Stimulated activated CD4-positive, alpha-beta T cell treated with anti-CD3 and anti-CD28 coated beads, TNF-alpha, amount 100 ng/mL, for 1 hour (primary cell): ENCODE data around the gene TAX1BP3.

ENCODE experiments used
- DNase-seq, 3 donors: peaks; one replicate each; pipeline ENCODE4 v3.0.0-alpha.2; 2020; ENCODE audit warnings: low read depth in 3 of 3, low spot score in 1 of 3

The TAX1BP3 gene

DNA sequence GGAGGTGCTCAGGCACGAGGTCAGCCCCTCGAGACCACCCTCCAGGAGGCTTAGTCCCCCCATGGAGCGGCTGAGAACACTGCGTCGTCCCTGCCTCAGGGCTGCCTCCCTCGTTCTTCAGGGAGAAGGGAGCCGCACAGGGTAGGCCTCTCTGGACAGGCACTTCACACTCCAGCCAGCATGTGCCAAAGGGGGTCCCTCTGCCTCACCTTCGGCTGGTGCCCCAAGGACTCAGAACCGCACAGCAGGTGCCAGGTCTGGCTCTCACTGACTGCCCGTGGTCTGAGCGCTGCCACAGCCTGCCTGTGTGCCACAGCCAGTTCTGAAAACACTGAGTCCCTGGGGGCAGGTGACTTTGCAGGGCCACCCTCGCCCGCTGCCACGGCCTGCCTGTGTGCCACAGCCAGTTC lies 20.5 kb upstream of the TAX1BP3 start:
- DNase-seq, result no peak

DNA sequence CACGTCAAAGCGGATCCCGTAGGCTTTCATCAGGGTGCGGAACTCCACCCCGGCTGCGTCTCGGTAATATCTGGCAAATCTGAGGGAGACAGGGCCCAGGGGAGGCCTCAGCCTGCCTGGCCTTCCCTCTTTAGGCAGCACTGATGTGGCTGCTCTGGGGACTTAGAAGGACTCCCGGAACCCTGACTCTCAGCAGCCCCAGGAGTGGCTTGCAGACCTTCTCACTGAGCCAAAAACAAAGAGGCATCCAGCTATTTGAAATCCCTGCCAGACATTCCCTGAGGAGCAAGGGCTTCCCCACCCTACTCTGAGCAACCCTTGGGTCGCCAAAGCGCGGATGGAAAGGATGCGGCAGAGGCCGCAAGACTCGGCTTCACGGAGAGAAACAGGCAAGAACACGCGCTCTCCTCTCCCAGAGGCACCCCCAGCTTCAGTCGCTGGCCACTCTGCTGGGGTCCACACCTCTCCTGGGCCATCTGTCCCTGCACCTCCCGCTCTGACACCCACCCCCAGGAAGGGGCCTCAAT lies 19.7 kb upstream of the TAX1BP3 start:
- no peak for DNase-seq

DNA sequence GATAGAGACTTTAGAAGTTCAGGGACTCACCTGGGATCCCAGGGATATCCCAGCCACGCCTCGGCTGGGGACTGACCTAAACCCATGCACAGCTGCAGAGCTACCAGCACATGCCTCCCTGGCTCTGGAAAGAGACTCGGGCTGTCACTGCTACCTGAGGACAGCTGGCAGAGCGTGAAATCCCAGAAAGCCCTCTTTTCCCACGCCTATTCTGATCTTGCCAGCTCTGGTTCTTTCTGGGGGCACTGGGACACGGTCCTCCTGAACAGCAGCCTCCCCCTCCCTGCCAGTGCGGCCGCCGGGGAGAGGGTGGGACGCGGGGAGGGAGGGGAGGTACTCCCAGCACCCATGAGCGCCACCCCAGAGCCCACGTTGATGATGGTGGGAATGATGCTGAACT lies 16.8 kb upstream of the TAX1BP3 start:
- DNase-seq, result no peak

DNA sequence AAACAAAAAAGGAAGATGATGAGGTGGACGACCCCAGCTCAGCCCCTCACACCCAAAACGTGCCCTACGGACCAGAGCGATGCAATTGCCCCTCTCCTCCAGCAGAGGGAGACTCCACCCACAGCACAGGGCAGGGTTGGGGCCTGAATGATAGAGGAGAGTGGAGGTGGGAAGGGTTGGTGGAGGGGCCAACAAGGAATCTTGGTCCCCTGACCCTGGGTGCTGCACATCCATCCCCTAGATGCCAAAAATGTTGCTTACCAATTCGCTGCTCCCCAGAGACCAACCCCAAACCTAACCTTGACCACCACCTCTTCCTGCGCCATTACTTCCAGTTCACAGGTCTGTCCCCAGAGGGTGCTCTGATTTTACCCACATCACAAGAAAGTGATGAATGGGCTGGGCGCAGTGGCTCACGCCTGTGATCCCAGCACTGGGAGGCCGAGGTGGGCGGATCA lies 14.7 kb upstream of the TAX1BP3 start:
- DNase-seq, result peak; percentile 22 to 38 (median 34)

DNA sequence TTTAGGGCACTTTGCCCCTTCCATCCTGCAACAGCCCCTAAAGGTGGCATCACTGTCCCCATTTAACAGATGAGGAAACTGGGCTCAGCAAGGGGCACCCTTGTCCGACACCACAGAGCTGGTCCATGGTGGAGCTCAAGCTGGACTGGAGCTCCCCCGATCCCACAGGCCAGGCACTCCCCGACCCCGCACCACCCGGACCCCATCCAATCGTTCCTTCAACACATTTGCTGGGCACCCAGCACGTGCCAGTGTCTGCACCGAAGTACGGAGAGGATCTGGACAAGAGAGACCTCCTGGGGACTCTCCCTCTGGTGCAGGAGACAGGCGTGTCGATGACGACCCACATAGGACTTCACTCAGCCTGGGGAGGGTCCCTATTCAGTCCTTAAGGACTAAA lies 13.7 kb upstream of the TAX1BP3 start:
- no peak for DNase-seq

DNA sequence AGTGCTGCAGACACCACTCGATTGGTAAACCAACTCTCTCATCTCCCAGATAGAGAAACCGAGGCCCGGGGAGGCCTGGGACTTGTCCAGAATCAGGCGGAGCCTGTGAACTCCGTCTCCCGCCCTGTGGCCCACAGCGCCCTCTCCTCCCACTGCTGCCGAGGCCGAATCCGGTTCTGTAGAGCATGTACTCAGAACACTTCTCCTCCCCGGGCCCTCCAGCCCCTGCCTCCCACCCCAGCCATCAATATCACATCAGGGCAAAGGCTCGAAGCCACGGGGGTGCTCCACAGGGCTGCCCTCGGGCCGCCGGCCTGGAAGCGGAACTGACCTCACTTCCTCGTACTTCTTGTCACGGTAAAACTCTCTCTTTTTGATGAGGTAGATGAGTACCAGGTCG lies 13.2 kb upstream of the TAX1BP3 start:
- no peak for DNase-seq

DNA sequence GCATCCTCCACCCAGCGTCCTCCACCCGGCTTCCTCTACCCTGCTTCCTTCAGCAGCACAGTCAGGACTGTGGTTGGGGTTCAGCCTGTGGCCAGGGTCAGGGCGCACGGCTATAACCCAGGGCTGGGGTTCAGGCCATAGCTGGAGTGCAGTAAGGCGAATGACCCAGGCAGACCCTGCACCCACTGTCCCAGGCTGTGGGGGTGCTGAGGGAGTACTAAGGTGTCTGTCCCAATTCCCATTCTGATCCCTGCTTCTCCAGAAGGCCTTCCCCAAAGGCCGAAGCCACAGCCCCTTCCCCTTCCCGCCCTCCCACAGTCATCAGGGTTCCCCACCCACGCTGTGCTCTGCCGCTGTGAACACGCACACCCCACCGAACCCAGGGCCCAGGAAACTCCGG lies 12.7 kb upstream of the TAX1BP3 start:
- no peak for DNase-seq

DNA sequence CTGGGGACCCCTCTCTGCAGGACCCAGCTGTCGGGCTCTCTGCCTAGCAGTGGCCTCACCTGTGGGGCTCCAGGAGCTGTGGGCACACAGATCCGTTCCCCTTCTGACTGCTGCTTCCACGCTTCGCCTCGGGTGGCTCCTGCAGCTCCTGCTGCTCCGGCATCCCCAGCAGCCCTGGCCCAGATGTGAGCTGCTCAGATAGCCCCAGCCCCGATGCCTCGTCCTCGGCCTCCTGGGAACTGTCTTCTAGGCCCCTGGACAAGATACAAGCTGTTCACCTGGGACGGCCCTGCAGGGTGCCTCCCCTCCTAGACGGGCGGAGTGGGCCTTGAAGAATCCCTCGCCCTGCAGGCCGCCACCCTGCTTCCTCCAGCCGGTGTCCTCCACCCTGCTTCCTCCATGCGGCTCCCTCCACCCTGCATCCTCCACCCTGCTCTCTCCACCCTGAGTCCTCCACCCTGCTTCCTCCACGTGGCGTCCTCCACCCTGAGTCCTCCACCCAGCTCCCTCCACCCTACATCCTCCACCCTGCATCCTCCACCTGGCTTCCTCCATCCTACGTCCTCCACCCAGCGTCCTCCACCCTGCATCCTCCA lies 11.3 kb upstream of the TAX1BP3 start:
- DNase-seq, result no peak

DNA sequence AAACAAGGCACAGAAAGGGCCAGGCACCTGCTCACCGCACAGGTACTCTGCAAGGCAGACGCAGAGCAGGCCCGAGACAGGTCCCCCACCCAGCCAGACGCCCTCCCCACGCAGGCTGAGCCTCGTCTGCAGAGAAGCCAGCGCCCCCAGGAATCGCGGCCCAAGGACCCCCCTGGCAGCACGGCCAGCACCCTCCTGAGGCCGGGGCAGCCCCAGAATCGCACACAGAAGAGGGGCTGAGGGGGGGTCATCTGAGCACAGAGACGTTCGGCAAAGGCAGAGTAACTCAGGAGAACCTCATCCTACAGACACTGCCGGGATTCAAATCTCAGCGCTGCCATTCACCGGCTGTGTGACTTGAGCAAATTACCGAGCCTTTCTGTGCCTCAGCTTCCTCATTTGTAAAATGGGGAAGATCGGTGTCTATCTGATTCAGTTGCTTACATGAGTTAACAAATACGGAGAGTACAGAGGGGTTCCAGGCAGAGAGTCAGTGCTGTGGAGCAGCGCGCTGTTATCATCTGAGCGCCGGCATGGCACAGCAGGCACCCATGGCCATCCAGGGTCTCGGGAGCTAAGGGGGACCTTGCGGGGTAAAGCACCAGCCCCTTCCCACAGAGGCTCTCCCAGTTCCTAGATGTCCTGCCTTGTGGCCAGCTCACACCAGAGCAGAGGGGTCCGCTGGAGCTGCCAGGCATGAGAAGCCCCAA lies 10.6 kb upstream of the TAX1BP3 start:
- DNase-seq, result no peak

DNA sequence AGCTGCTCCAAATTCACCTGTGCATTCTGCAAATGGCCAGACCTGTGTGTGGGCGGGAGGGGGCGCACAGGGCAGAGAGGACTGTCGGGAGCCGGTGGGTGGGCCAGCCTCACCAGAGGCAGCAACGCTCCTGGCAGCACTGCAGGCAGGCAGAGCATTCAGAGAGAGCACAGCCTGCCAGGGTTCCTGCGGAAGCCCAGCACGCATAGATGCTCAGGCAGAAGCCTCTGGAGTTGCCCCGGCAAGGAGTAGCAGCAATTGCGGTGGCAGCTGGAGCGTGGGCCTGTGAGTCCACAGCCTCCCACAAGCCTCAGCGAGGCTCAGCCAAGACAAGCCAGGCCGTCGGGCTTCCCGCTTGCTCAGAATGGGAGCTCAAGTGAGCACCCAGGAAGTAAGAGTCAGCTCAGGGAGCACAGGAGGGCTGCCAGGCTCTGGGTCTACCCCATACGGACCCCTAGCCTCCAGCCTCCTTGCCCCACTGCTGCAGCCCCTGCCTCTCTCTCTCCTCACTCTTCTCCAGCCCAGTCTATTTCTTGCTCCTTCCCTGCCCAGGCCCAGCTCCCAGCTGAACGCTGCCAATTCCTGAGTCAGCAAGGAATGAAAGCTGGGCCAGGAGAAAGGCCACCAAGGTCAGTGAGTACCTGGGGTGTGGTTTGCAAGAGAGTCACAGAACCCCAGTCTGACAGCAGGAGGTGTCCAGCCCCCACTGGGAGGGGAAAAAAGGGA lies 9.9 kb upstream of the TAX1BP3 start:
- DNase-seq, result no peak

DNA sequence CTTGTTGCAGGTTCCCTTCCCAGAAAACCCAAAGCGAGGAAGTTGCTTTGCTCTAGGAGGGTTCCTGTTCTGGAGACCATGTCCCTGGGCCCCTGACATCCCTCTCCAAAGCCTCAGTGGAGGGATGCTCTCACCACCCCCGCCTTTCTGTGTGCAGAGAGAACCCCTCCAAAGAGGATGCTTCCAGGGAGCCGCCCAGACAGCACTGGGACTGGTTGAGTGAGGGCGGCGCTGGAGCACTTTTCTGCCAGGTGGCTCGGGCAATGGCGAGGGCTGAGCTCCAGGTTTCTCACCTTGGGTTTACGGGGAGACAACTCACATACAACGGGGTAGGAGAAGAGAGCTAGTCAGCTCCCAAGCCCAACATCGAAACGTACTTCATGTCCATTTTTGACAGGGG lies 7.5 kb upstream of the TAX1BP3 start:
- no peak for DNase-seq

DNA sequence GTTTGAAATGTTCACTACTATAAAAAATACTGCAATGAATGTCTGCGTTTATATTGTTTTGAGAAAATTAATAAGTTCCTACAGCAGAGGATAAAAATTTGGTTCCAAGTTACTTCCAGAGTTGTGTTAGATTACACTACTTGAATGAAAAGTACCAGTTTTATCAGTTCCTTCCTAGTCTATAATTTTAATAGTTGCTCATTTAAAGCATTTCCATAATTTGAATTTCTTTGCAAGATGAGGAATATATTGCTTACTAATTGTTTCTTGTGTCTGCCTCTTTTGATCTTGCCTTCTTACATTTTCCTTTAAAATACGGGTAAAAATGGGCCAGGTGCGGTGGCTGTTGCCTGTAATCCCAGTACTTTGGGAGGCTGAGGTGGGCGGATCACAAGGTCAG lies 4.2 kb upstream of the TAX1BP3 start:
- DNase-seq, result no peak

DNA sequence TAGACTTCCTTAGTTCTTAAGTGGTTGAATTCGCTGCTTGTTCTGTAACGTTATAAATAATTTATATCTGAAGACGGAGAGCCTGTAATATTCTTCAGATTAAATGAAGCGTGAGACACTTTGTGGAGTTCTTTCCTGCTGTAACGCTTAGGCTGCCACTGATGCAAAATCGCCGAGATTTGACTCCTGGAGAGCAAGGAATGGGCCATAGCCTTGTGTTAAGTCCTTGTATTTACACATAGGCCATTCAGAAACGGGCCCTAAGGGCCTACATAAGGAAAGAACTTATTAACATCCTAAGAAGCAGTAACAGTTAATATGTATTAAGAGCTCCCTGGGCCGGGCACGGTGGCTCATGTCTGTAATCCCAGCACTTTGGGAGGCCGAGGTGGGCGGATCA lies 1.2 kb upstream of the TAX1BP3 start:
- DNase-seq, result no peak

DNA sequence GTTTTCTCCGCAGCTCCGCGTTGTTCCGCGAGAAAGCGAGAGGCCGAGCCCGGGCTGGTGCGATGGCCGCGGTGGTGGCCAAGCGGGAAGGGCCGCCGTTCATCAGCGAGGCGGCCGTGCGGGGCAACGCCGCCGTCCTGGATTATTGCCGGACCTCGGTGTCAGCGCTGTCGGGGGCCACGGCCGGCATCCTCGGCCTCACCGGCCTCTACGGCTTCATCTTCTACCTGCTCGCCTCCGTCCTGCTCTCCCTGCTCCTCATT lies 638 bp upstream of the TAX1BP3 start:
- DNase-seq, result no peak

DNA sequence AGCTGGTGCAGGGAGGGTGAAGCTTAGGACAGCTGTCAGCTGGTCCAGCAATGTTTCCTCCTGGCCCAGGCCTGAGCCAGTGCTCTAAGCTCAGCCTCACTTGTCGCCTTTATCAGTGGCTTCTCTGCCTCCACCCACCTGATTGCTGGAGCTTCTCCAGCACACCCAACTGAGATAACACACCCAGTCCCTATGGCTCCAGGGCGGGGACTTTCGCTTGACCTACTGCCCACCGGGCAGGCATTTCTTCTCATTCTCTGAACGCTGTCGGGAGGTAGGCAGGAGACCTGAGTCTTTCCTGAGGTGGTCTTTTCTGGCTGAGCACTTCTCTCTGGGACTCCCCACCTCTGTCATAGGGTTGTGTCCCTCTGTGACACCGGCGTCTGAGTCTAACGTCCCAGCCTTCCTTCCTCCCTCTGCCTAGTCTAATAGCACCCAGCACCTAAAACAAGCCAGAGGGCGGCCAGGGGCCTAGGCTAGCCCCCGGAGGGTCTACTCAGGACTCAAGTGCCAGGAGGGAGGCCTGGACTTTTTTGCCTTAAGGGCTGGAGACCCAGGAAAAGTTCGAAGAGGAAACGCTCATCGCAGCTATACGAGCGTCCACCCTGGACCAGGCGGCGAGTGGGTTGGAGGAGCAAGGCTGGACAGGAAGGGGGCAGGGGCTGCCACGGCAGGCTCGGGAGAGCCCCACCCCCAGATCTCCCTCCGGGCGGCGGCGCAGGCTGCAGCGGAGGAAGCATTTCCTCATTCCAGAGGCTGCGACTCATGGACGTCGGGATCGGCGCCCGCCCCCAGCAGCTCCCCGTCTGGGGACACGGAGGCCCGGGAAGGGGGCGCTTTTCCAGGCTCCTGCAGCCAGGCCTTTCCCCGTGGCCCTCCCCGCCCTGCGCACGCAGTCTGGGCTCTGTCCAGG lies 756 bp downstream of the TAX1BP3 start:
- no peak for DNase-seq

DNA sequence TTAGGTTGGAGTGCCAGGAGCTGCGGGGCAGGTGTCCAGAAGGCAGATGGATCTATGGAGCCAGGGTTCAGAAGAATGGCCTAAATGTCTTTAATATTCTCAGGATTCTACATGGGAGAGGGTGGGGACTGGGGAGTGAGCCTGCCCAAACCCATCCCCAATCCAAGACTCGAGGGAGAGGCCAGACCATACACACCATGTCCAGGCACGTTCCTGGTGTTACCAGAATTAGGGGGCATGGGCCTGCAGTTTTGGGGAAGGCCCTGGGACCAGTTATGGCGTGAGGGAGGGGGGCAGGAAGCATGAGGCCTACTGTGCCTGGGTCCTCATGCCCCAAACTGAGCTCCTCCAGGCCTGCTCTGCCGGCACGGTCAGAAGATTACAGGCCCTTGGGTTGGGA lies 1.9 kb downstream of the TAX1BP3 start:
- no peak for DNase-seq

DNA sequence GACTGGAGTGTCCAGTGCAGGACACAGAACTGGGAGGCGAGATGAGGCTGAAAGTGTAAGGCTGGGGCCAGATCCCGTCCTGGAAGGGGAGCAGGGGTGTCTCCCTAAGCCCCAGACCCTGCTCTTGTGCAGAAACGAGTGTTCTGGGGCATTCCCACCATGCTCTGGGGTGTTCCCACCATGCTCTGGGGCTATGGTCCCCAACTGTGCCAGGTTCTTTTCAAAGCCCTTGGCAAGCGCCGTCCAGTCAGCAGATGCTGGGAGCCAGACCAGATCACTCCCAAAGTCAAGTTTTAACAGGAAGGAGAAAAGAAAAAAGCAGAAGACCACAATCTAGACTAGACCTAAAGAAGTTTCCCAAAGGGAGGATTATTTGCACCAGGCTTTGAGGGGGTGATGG lies 2.5 kb downstream of the TAX1BP3 start:
- no peak for DNase-seq

DNA sequence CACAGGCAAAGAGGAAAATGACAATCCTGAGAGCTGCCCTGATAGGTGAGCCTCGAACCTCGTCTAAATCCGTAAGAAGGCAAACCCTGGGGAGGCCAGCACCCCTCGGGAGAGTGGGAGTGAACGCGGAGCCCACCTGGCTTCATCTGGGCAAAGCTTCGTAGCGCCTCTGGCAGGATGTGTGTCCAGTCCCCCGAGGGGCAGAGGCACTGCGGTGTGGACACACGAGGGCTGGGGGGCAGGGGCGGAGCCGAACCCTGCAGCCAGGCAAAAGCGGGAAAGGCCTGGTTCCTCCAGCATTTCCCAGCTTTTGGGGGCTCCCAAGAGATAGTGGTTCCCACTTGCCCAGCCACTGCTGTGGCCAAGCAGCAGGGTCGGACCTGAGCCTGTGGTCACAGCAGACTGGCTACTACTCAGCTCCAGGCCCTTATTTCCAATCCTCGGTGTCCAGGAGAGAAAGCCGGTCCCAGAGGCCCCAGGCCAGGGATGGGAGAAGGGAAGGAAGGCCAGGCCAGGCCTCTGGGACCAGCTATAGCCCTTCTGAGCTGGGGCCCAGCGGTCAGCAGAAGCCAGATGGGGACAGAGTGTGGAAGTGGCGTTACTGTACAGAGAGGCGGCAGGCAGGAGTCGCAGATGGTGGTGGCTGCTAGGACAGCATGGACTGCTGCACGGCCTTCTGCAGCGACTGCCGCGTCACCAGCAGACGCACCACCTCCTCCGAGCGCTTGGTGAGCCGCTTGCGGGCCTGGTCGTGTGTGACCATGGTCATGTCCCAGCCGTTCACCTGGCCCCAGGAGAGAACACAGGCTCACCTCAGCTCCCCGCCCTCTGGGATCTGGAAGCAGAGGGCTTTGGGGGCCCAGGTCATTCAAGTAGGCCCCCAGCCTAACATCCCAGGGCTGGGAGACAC lies 5.0 kb downstream of the TAX1BP3 start:
- no peak for DNase-seq

DNA sequence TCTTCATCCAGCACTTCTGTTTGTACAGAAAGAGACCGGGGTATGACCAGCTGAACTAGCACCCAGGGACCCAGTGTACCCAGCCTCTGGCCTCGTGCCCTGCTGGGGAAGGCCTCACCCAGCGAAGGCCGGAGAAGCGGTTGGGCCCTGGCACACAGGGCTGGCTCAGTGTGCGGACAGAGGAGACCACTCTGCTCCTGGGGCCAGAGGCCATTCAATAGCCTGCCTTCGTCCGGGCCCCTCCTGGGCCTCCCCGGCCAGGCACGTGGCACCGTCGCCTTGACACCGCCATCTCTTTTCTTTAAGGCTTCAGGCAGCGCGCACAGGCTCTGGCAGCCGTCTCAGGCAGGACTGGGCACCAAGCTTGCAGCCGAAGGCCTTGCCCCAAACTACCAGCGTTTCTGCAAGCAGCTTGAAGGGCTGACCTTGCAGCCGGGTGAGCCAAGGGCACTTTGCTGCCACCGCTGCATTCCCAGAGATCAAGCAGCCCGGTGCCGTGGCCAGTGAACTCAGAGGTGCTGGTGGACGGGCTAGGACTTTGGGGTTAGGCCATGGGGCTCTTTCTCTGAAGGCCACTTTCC lies 8.0 kb downstream of the TAX1BP3 start:
- DNase-seq, result no peak

DNA sequence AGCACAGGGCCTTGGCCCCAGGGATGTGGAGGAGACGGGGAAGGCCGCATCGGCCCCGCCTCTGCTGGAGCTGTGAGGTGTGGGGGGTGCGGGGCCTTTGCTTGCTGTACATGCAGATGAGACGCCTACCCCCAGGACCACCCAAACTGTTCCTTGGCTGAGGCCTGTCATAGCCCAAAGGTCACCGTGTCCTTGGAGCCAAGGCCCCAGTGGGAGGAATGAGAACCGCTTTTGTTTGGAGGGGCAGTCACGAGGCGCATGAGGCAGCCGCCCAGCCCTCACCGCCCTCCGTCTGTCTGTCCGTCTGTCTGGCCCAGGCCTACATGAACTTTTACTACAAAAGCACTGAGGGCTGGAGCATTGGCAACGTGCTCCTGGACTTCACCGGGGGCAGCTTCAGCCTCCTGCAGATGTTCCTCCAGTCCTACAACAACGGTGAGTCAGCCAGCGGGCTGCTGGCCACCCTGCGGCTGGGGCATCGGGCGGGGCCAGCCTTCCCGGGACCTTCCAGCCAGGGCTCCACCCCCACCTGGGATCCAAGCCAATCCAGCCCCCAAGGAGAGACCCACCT lies 8.8 kb downstream of the TAX1BP3 start:
- no peak for DNase-seq
